Skeletal muscle tissue (tissue), 4 donors: ENCODE data around the gene B4GALT5. TPM values are rescaled to one million over a fixed set of nuclear protein-coding genes. Genes with fewer than 3 reads are reported as not detected.

Source experiments
- H3K27ac ChIP-seq: one replicate; pipeline ENCODE4 v1.7.0; 2013; ENCODE audit warnings: mild to moderate bottlenecking, low read depth, low read length, inconsistent platforms
- H3K27me3 ChIP-seq, 3 donors: one replicate each; pipeline ENCODE4 v1.7.0; 2013; ENCODE audit warnings: low read length in 3 of 3; ENCODE audit not compliant: control insufficient read depth in 3 of 3, insufficient read depth in 3 of 3
- H3K36me3 ChIP-seq, 3 donors: one replicate each; pipeline ENCODE4 v1.7.0; 2013; ENCODE audit warnings: low read length in 3 of 3; ENCODE audit not compliant: control insufficient read depth in 3 of 3, insufficient read depth in 3 of 3
- H3K4me1 ChIP-seq, 3 donors: one replicate each; pipeline ENCODE4 v1.7.0; 2013; ENCODE audit warnings: low read length in 3 of 3, mild to moderate bottlenecking in 3 of 3; ENCODE audit not compliant: control insufficient read depth in 3 of 3, insufficient read depth in 3 of 3
- H3K4me3 ChIP-seq, 3 donors: one replicate each; pipeline ENCODE4 v1.7.0; 2013; ENCODE audit warnings: low read length in 3 of 3
- H3K9ac ChIP-seq, 3 donors: one replicate each; pipeline ENCODE4 v1.7.0; 2013; ENCODE audit warnings: low read length in 3 of 3, mild to moderate bottlenecking in 3 of 3, moderate library complexity in 2 of 3, low read depth in 1 of 3
- H3K9me3 ChIP-seq, 3 donors: one replicate each; pipeline ENCODE4 v1.7.0; 2013; ENCODE audit warnings: low read length in 3 of 3; ENCODE audit not compliant: control insufficient read depth in 3 of 3
- total RNA-seq: library from RNA; depleted of rRNA; stranded (reverse); fragments of >200 nt; gene quantifications from one replicate; pipeline ENCODE4 v1.2.3, GENCODE V29; 2014
- donor health status: Osteomylitis.

Gene B4GALT5
- total RNA-seq, 1 donor from 2014 or later = 14.6 TPM

GRCh38 chr20:49705358-49705757 is 8.3 kb downstream of the B4GALT5 start:
- no peaks in the 10 kb centered on the region for H3K9me3 ChIP-seq
- H3K27me3 ChIP-seq = no peaks in the 10 kb centered on the region
- H3K27ac ChIP-seq = no peak overlapping the region
- peaks cover 27 to 30% (median 30%) of the 10 kb centered on the region in 3 donors for H3K4me1 ChIP-seq
- no peak overlapping the region for H3K9ac ChIP-seq
- no peak overlapping the region for H3K4me3 ChIP-seq
- no peaks in the 10 kb centered on the region for H3K36me3 ChIP-seq

- no peak overlapping the region for H3K27ac ChIP-seq
- peaks cover 26 to 30% (median 28%) of the 10 kb centered on the region in 3 donors for H3K4me1 ChIP-seq
- H3K9ac ChIP-seq = no peak overlapping the region
- H3K27me3 ChIP-seq = no peaks in the 10 kb centered on the region
- no peaks in the 10 kb centered on the region for H3K36me3 ChIP-seq
- no peaks in the 10 kb centered on the region for H3K9me3 ChIP-seq
- H3K4me3 ChIP-seq = no peak overlapping the region
These were observed 8.7 kb downstream of the B4GALT5 start for GRCh38 chr20:49704932-49705336.

- no peak overlapping the region for H3K9ac ChIP-seq
- H3K4me3 ChIP-seq = no peak overlapping the region
- no peaks in the 10 kb centered on the region for H3K27me3 ChIP-seq
- H3K9me3 ChIP-seq = no peaks in the 10 kb centered on the region
- no peak overlapping the region for H3K27ac ChIP-seq
- peaks cover 30 to 39% (median 34%) of the 10 kb centered on the region in 3 donors for H3K4me1 ChIP-seq
- no peaks in the 10 kb centered on the region for H3K36me3 ChIP-seq
These were observed 11.8 kb downstream of the B4GALT5 start for GRCh38 chr20:49701916-49702315.

- H3K4me3 ChIP-seq = no peak overlapping the region
- no peaks in the 10 kb centered on the region for H3K9me3 ChIP-seq
- peaks cover 30 to 39% (median 32%) of the 10 kb centered on the region in 3 donors for H3K4me1 ChIP-seq
- no peak overlapping the region for H3K9ac ChIP-seq
- H3K27ac ChIP-seq = peak overlapping the region; percentile 13
- H3K36me3 ChIP-seq = no peaks in the 10 kb centered on the region
- no peaks in the 10 kb centered on the region for H3K27me3 ChIP-seq
These were observed 12.4 kb downstream of the B4GALT5 start for GRCh38 chr20:49701241-49701790.

GRCh38 chr20:49700411-49701185 is 13.1 kb downstream of the B4GALT5 start:
- Histone ChIP-seq H3K9me3 (no peaks in the 10 kb centered on the region), H3K9ac (no peak overlapping the region), H3K36me3 (no peaks in the 10 kb centered on the region), H3K27ac (peak overlapping the region; percentile 13), H3K4me3 (no peak overlapping the region), H3K4me1 (peaks cover 29 to 41% (median 36%) of the 10 kb centered on the region in 3 donors), H3K27me3 (no peaks in the 10 kb centered on the region)

GRCh38 chr20:49699200-49699992 is 14.3 kb downstream of the B4GALT5 start:
- no peaks in the 10 kb centered on the region for H3K36me3 ChIP-seq
- H3K4me3 ChIP-seq = no peak overlapping the region
- peaks cover 29 to 36% (median 35%) of the 10 kb centered on the region in 3 donors for H3K4me1 ChIP-seq
- no peaks in the 10 kb centered on the region for H3K9me3 ChIP-seq
- no peak overlapping the region for H3K9ac ChIP-seq
- H3K27ac ChIP-seq = no peak overlapping the region
- H3K27me3 ChIP-seq = no peaks in the 10 kb centered on the region

GRCh38 chr20:49698477-49698876 is 15.2 kb downstream of the B4GALT5 start:
- no peak overlapping the region for H3K27ac ChIP-seq
- no peaks in the 10 kb centered on the region for H3K9me3 ChIP-seq
- H3K36me3 ChIP-seq = no peaks in the 10 kb centered on the region
- H3K27me3 ChIP-seq = no peaks in the 10 kb centered on the region
- H3K9ac ChIP-seq = no peak overlapping the region
- peaks cover 32 to 43% (median 37%) of the 10 kb centered on the region in 3 donors for H3K4me1 ChIP-seq
- H3K4me3 ChIP-seq = no peak overlapping the region

GRCh38 chr20:49697071-49697470 is 16.6 kb downstream of the B4GALT5 start:
- Histone ChIP-seq H3K27ac (no peak overlapping the region), H3K4me1 (peaks cover 32 to 43% (median 38%) of the 10 kb centered on the region in 3 donors), H3K9me3 (no peaks in the 10 kb centered on the region), H3K9ac (peak overlapping the region in 2 of 3 donors; percentile 4 to 38), H3K4me3 (peak overlapping the region in 1 of 3 donors; percentile 10), H3K36me3 (no peaks in the 10 kb centered on the region), H3K27me3 (no peaks in the 10 kb centered on the region)

GRCh38 chr20:49696594-49696993 is 17.1 kb downstream of the B4GALT5 start:
- no peaks in the 10 kb centered on the region for H3K9me3 ChIP-seq
- no peak overlapping the region for H3K27ac ChIP-seq
- no peak overlapping the region for H3K4me3 ChIP-seq
- H3K9ac ChIP-seq = no peak overlapping the region
- no peaks in the 10 kb centered on the region for H3K27me3 ChIP-seq
- H3K36me3 ChIP-seq = no peaks in the 10 kb centered on the region
- H3K4me1 ChIP-seq = peaks cover 31 to 47% (median 38%) of the 10 kb centered on the region in 3 donors

- H3K36me3 ChIP-seq = no peaks in the 10 kb centered on the region
- no peaks in the 10 kb centered on the region for H3K27me3 ChIP-seq
- H3K4me1 ChIP-seq = peaks cover 36 to 47% (median 37%) of the 10 kb centered on the region in 3 donors
- H3K4me3 ChIP-seq = no peak overlapping the region
- H3K9me3 ChIP-seq = no peaks in the 10 kb centered on the region
- no peak overlapping the region for H3K9ac ChIP-seq
- H3K27ac ChIP-seq = no peak overlapping the region
These were observed 17.8 kb downstream of the B4GALT5 start for GRCh38 chr20:49695830-49696229.
